ENCODE results near the gene HSD3B2.
"Not testable (repeated sequence)": the region's sequence is repeated elsewhere in the genome, so short reads cannot be mapped to it uniquely, and the experiment has no call there.

The HSD3B2 gene

DNA sequence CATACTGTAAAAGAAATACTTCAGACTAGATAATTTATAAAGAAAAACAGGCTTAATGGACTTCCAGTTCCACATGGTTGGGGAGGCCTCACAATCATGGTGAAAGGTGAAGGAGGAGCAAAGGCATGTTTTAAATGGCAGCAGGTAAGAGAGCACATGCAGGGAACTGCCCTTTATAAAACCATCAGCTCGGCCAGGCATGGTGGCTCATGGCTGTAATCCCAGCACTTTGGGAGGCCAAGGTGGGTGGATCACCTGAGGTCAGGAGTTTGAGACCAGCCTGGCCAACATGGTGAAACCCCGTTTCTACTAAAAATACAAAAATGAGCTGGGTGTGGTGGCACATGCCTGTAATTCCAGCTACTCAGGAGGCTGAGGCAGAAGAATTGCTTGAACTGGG lies 37.4 kb upstream of the HSD3B2 start:
- H3K4me3 ChIP-seq (ENCODE audit: low read depth in 1 of 2, low read length in 2 of 2); H3K36me3 ChIP-seq (ENCODE audit: control insufficient read depth in 1 of 2, insufficient read depth in 2 of 2, low read length in 2 of 2); H3K4me1 ChIP-seq (ENCODE audit: control insufficient read depth in 1 of 2, insufficient read depth in 2 of 2, low read length in 2 of 2); H3K27me3 ChIP-seq (ENCODE audit: low read depth, low read length); H3K9me3 ChIP-seq (ENCODE audit: control insufficient read depth in 1 of 2, low read length in 2 of 2); H3K27ac ChIP-seq (ENCODE audit: low read length): not testable (repeated sequence)

DNA sequence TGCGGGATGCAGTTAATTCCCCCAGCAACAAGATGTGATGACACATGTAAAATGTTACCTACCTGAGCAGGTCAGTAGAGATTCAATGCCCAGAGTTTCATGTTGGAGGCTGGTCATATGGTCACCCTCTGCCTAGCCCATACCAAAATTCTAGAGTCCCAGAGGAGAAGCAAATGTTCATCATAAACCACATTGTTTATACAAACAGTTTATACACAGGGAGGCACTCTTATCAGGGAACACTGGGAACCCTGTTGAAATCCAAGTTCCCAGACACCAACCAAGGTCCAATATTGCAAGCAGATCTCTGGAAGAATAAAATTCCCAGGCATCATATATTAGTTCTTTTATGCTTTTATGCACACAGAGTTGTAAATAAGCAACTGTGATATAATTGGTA lies 35.8 kb upstream of the HSD3B2 start:
- H3K27ac ChIP-seq (ENCODE audit: low read length): no peak overlapping the region
- H3K9me3 ChIP-seq (ENCODE audit: control insufficient read depth in 1 of 2, low read length in 2 of 2): no peaks in the 10 kb centered on the region
- H3K4me3 ChIP-seq (ENCODE audit: low read depth in 1 of 2, low read length in 2 of 2): no peak overlapping the region
- H3K36me3 ChIP-seq (ENCODE audit: control insufficient read depth in 1 of 2, insufficient read depth in 2 of 2, low read length in 2 of 2): no peaks in the 10 kb centered on the region
- no peaks in the 10 kb centered on the region for H3K27me3 ChIP-seq (ENCODE audit: low read depth, low read length)
- no peaks in the 10 kb centered on the region for H3K4me1 ChIP-seq (ENCODE audit: control insufficient read depth in 1 of 2, insufficient read depth in 2 of 2, low read length in 2 of 2)

DNA sequence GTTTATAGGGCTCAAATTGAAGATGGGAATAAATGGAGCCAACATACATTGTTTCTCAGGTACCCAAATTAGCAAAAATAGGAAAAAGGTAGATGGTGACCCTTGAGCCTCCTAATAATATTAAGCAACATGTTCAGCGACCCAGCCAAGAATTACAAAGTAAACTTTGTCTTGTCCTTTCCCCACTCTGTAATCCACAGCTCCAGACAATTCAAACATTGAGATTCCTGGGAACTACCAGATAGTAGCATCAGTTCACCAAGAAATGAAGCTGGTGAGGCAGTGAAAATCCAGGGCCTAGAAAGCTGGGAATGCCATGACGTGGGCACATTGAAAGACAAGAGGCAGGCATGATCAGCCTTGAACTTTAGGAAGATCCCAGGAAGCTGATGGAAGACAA lies 34.6 kb upstream of the HSD3B2 start:
- Histone ChIP-seq H3K4me1 (ENCODE audit: control insufficient read depth in 1 of 2, insufficient read depth in 2 of 2, low read length in 2 of 2) (no peaks in the 10 kb centered on the region), H3K9me3 (ENCODE audit: control insufficient read depth in 1 of 2, low read length in 2 of 2) (no peaks in the 10 kb centered on the region), H3K27me3 (ENCODE audit: low read depth, low read length) (no peaks in the 10 kb centered on the region), H3K36me3 (ENCODE audit: control insufficient read depth in 1 of 2, insufficient read depth in 2 of 2, low read length in 2 of 2) (no peaks in the 10 kb centered on the region), H3K27ac (ENCODE audit: low read length) (no peak overlapping the region), H3K4me3 (ENCODE audit: low read depth in 1 of 2, low read length in 2 of 2) (no peak overlapping the region)

DNA sequence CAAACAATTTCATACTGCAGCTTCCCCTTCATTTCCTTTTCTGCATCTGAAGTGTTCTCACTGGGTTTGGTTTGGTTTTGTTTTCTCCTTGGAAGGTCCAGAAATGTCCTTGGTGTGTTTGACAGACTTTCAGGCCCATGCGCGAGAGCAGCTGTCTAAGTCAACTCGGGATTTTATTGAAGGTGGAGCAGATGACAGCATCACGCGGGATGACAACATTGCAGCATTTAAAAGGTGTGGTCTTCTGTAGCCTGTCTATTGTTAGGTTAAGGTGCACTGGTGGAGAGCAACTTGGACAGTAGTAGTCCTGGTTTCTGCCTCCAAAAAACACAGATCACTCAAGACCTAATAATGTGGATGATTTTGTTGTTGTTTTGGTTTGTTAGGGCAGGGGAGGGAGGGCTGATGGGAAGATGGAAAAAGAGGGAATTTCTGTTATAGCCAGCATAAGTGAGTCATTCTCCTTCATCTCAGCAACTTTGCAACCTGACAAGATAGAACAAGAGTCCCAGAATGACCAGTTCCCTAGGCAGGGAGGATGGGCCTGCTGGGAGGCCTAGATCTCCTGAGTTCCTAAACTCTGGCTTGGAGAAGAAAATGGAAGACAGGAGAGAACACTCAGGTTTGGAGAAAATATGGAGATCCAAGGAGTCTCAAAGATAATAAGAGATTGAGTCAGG lies 33.8 kb upstream of the HSD3B2 start:
- no peaks in the 10 kb centered on the region for H3K4me1 ChIP-seq (ENCODE audit: control insufficient read depth in 1 of 2, insufficient read depth in 2 of 2, low read length in 2 of 2)
- H3K9me3 ChIP-seq (ENCODE audit: control insufficient read depth in 1 of 2, low read length in 2 of 2): no peaks in the 10 kb centered on the region
- no peak overlapping the region for H3K4me3 ChIP-seq (ENCODE audit: low read depth in 1 of 2, low read length in 2 of 2)
- no peak overlapping the region for H3K27ac ChIP-seq (ENCODE audit: low read length)
- no peaks in the 10 kb centered on the region for H3K27me3 ChIP-seq (ENCODE audit: low read depth, low read length)
- H3K36me3 ChIP-seq (ENCODE audit: control insufficient read depth in 1 of 2, insufficient read depth in 2 of 2, low read length in 2 of 2): no peaks in the 10 kb centered on the region

DNA sequence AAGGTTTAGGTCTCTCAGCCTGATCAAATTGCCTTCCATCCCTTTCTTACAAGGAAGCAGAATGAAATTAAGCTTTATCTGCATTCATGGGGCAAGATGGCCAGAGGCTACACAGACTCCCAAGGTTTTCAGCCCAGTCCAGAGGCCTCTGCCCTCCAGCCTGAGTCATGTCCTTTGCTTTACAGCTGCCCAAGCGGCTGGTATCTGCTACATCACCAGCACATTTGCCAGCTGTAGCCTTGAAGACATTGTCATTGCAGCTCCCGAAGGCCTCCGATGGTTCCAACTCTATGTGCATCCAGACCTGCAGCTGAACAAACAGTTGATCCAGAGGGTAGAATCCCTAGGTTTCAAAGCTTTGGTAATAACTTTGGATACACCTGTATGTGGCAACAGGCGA lies 30.4 kb upstream of the HSD3B2 start:
- H3K4me1 ChIP-seq (ENCODE audit: control insufficient read depth in 1 of 2, insufficient read depth in 2 of 2, low read length in 2 of 2): no peaks in the 10 kb centered on the region
- no peaks in the 10 kb centered on the region for H3K36me3 ChIP-seq (ENCODE audit: control insufficient read depth in 1 of 2, insufficient read depth in 2 of 2, low read length in 2 of 2)
- no peak overlapping the region for H3K27ac ChIP-seq (ENCODE audit: low read length)
- H3K9me3 ChIP-seq (ENCODE audit: control insufficient read depth in 1 of 2, low read length in 2 of 2): no peaks in the 10 kb centered on the region
- no peaks in the 10 kb centered on the region for H3K27me3 ChIP-seq (ENCODE audit: low read depth, low read length)
- no peak overlapping the region for H3K4me3 ChIP-seq (ENCODE audit: low read depth in 1 of 2, low read length in 2 of 2)

DNA sequence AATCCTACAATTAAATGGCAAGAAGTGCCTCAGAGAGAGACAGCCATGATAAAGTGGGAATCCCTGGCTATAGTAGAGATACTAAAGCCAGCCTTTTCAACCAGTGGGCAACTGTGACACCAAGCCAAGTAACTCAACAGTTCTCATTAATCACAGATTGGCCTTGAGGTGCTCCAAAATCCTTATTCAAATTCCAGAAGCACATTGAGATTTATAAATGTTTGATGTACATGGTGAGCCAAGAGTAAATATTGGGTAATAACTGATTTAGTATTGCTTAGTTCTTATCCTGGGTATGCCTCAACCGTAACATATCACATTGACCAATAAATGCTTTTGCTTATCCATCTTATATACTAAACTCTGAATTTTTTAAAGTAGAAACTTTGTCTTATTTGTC lies 29.3 kb upstream of the HSD3B2 start:
- Histone ChIP-seq H3K27me3 (ENCODE audit: low read depth, low read length) (no peaks in the 10 kb centered on the region), H3K9me3 (ENCODE audit: control insufficient read depth in 1 of 2, low read length in 2 of 2) (no peaks in the 10 kb centered on the region), H3K27ac (ENCODE audit: low read length) (no peak overlapping the region)

DNA sequence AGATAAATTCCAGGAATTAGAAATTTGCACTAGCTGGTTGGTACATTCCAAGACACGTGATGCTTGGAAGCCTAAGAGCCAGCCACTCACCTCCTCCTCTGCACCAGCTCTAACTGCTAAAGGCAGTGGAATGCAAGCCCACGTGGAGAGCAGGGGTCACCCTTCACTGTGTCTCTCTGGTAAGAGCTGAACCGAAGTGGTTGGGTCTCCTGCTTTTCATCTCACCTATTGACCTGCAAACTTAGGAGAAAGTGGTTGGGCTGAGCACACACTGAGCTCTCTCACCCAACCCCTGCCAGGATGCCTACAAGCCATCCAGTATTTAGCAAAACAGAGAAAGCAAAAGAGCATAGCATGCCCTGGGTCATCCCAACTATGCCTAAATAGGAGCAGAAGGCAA lies 27.1 kb upstream of the HSD3B2 start:
- Histone ChIP-seq H3K4me3 (ENCODE audit: low read depth in 1 of 2, low read length in 2 of 2) (no peak overlapping the region), H3K36me3 (ENCODE audit: control insufficient read depth in 1 of 2, insufficient read depth in 2 of 2, low read length in 2 of 2) (no peaks in the 10 kb centered on the region), H3K27me3 (ENCODE audit: low read depth, low read length) (no peaks in the 10 kb centered on the region), H3K9me3 (ENCODE audit: control insufficient read depth in 1 of 2, low read length in 2 of 2) (no peaks in the 10 kb centered on the region), H3K27ac (ENCODE audit: low read length) (no peak overlapping the region), H3K4me1 (ENCODE audit: control insufficient read depth in 1 of 2, insufficient read depth in 2 of 2, low read length in 2 of 2) (no peaks in the 10 kb centered on the region)

More for the DNA sequence above, 29.3 kb upstream of the HSD3B2 start:
- no peaks in the 10 kb centered on the region for H3K4me1 ChIP-seq (ENCODE audit: control insufficient read depth in 1 of 2, insufficient read depth in 2 of 2, low read length in 2 of 2)
- no peaks in the 10 kb centered on the region for H3K36me3 ChIP-seq (ENCODE audit: control insufficient read depth in 1 of 2, insufficient read depth in 2 of 2, low read length in 2 of 2)
- H3K4me3 ChIP-seq (ENCODE audit: low read depth in 1 of 2, low read length in 2 of 2): no peak overlapping the region

DNA sequence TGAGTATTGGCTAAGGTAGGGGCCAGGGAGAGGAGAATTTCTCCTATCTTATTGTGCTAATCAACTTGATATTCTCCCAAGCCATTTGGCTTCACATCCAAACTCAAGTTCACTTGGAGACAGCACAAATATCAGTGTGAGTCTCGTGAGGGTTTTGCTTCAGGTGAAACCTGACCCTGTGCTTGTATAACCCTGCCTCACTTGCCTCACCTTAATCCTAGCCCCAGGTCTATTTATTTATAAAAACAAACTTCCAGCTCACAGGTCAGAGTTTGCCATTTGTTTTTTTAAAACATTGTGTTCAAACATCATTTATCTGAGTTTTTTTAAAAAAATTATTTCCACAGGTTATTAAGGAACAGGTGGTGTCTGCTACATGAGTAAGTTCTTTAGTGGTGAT lies 26.5 kb upstream of the HSD3B2 start:
- H3K36me3 ChIP-seq (ENCODE audit: control insufficient read depth in 1 of 2, insufficient read depth in 2 of 2, low read length in 2 of 2): no peaks in the 10 kb centered on the region
- H3K4me1 ChIP-seq (ENCODE audit: control insufficient read depth in 1 of 2, insufficient read depth in 2 of 2, low read length in 2 of 2): no peaks in the 10 kb centered on the region
- H3K27me3 ChIP-seq (ENCODE audit: low read depth, low read length): no peaks in the 10 kb centered on the region
- no peak overlapping the region for H3K27ac ChIP-seq (ENCODE audit: low read length)
- H3K9me3 ChIP-seq (ENCODE audit: control insufficient read depth in 1 of 2, low read length in 2 of 2): no peaks in the 10 kb centered on the region
- H3K4me3 ChIP-seq (ENCODE audit: low read depth in 1 of 2, low read length in 2 of 2): no peak overlapping the region

DNA sequence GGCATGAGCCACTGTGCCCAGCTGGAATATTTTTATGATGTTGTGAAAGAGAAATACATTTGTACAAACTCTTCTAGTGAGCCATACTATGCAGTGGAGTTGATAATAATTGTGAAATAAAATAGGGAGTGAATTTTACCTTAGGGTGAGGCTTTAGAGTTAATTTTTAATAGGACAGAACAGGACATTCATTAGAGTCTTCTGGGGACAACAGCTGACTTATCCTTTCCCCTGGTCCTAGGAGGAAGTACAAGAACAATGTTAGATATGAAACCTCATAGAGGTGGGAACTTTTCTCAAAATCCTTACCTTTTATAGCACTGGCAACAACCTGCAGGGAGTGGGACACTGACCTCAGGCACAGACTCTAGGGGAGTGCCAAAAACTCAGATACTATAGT lies 24.4 kb upstream of the HSD3B2 start:
- Histone ChIP-seq H3K27me3 (ENCODE audit: low read depth, low read length) (no peaks in the 10 kb centered on the region), H3K4me1 (ENCODE audit: control insufficient read depth in 1 of 2, insufficient read depth in 2 of 2, low read length in 2 of 2) (no peaks in the 10 kb centered on the region), H3K4me3 (ENCODE audit: low read depth in 1 of 2, low read length in 2 of 2) (no peak overlapping the region), H3K9me3 (ENCODE audit: control insufficient read depth in 1 of 2, low read length in 2 of 2) (no peaks in the 10 kb centered on the region), H3K36me3 (ENCODE audit: control insufficient read depth in 1 of 2, insufficient read depth in 2 of 2, low read length in 2 of 2) (no peaks in the 10 kb centered on the region), H3K27ac (ENCODE audit: low read length) (no peak overlapping the region)

DNA sequence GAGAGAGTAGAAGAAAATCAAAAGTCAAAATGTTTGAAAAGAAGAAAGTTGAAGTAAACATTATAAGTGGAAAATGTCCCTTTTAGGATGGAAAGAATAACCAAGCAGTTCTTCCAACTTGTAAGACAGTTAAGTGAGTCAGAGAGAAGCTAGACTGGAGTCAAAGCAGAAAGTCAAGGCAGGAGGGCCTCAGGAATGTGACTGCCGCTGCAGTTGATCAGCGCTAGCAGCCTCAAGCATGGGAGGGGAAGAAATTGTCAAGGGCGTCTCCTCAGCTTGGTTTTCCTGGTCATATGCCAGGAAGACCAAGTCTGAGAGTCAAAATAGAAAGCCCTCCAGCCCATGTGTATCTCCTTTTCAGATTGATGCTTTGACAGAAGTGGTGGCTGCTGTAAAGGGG lies 23.2 kb upstream of the HSD3B2 start:
- no peaks in the 10 kb centered on the region for H3K36me3 ChIP-seq (ENCODE audit: control insufficient read depth in 1 of 2, insufficient read depth in 2 of 2, low read length in 2 of 2)

DNA sequence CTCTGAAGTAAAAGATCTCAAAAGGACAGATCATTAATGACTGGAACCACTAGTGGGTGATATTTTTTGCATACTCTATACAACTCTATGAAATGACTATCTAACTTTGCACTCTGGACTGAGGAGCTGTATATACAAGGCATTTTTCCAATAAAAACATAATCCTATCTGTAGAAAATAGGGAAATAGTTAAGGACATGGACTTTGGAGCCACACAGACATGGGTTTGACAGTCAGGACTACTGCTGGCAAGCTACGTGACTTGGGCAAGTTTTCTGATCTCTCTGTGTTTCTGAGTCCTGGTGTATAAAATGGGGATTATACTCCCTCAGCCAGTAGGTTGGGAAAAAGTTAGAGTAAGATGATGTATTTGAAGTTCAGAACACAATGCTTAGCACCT lies 20.9 kb upstream of the HSD3B2 start:
- no peaks in the 10 kb centered on the region for H3K9me3 ChIP-seq (ENCODE audit: control insufficient read depth in 1 of 2, low read length in 2 of 2)
- H3K4me3 ChIP-seq (ENCODE audit: low read depth in 1 of 2, low read length in 2 of 2): no peak overlapping the region
- H3K4me1 ChIP-seq (ENCODE audit: control insufficient read depth in 1 of 2, insufficient read depth in 2 of 2, low read length in 2 of 2): no peaks in the 10 kb centered on the region
- no peaks in the 10 kb centered on the region for H3K27me3 ChIP-seq (ENCODE audit: low read depth, low read length)
- H3K36me3 ChIP-seq (ENCODE audit: control insufficient read depth in 1 of 2, insufficient read depth in 2 of 2, low read length in 2 of 2): no peaks in the 10 kb centered on the region
- H3K27ac ChIP-seq (ENCODE audit: low read length): no peak overlapping the region

More for the DNA sequence above, 23.2 kb upstream of the HSD3B2 start:
- no peaks in the 10 kb centered on the region for H3K27me3 ChIP-seq (ENCODE audit: low read depth, low read length)
- H3K4me3 ChIP-seq (ENCODE audit: low read depth in 1 of 2, low read length in 2 of 2): no peak overlapping the region
- H3K9me3 ChIP-seq (ENCODE audit: control insufficient read depth in 1 of 2, low read length in 2 of 2): no peaks in the 10 kb centered on the region
- H3K4me1 ChIP-seq (ENCODE audit: control insufficient read depth in 1 of 2, insufficient read depth in 2 of 2, low read length in 2 of 2): no peaks in the 10 kb centered on the region
- H3K27ac ChIP-seq (ENCODE audit: low read length): no peak overlapping the region

DNA sequence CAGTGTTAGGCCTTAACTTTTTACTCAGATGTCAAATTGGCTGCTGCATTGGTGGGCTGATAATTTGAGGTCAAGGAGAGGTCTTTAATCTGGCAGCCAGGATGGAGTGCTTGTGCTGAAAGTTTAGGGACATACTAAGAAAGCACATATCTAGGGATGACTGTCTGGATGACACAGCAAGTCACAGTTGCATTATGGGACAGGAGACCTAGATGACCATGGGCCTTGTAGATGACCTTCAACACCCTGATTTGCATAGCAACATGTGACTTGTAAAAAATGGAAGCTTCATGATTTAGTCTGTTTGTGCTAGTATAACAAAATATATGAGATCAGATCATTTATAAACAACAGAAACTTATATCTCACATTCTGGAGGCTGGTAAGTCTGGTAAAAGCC lies 18.0 kb upstream of the HSD3B2 start:
- Histone ChIP-seq H3K9me3 (ENCODE audit: control insufficient read depth in 1 of 2, low read length in 2 of 2) (no peaks in the 10 kb centered on the region), H3K27ac (ENCODE audit: low read length) (no peak overlapping the region), H3K27me3 (ENCODE audit: low read depth, low read length) (no peaks in the 10 kb centered on the region), H3K36me3 (ENCODE audit: control insufficient read depth in 1 of 2, insufficient read depth in 2 of 2, low read length in 2 of 2) (no peaks in the 10 kb centered on the region), H3K4me3 (ENCODE audit: low read depth in 1 of 2, low read length in 2 of 2) (no peak overlapping the region), H3K4me1 (ENCODE audit: control insufficient read depth in 1 of 2, insufficient read depth in 2 of 2, low read length in 2 of 2) (no peaks in the 10 kb centered on the region)
